Adrenal gland (tissue), 5 donors: ENCODE results near the gene LDB3.

Source experiments
- CTCF ChIP-seq, 6 experiments: fragments of 450-650 bp in 4 of 6; fragments of 200-600 bp in 2 of 6; sonication (generic) in 1 of 6; IDR thresholded peaks; 1 replicate in 5 of 6; 2 replicates in 1 of 6; pipeline versions ENCODE4 v1.5.1 to v1.8.0; 2016 to 2021; ENCODE audit warnings: antibody characterized with exemption in 6 of 6, mild to moderate bottlenecking in 2 of 6, moderate library complexity in 1 of 6
- POLR2A ChIP-seq, 2 donors: fragments of 450-650 bp; IDR thresholded peaks; one replicate each; pipeline ENCODE4 v1.6.1; 2017; ENCODE audit warnings: antibody characterized with exemption in 2 of 2, mild to moderate bottlenecking in 2 of 2, moderate library complexity in 1 of 2
- donor health status: DM: no; HTN: no; CAD: no.

GRCh38 chr10:86699125-86699524, 30.8 kb downstream of the LDB3 start:
- TF ChIP-seq CTCF (IDR thresholded peaks at IDR 0.05) (no peak), POLR2A (IDR thresholded peaks at IDR 0.05) (no peak)
